Measurements from ENCODE around the gene HPSE2. TPM values are rescaled to one million over a fixed set of nuclear protein-coding genes. Genes with fewer than 3 reads are reported as not detected.

Gene HPSE2
- total and polyA plus RNA-seq, 2 of the 8 experiments (the other 6 are each of a cell fraction or from before 2014, with no cell fraction given), result 0.41 to 0.58 TPM

DNA sequence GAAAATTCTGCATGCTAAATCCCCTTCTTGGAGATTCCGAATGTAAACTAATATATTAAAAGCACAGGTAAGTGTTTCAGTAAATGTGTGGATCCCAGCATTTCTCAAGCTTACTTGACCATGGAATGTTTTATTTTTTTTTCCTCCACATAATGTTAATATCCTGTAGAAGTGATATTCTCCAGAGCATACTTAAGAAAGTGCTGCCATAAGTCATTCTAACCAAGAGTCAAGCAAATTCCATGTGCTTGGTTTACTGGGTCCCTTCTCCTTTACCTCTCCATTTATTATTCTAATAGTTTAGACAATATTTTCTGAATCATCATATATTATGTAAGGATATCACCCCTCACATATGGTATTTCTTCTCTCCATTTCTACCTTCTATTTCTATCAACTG, 522.1 kb downstream of the HPSE2 start:
- Histone ChIP-seq H3K9me3 (ENCODE audit: insufficient read depth in 2 of 2, low read depth in 1 of 2, low read length in 1 of 2) (no peaks in the 10 kb centered on the region), H3K27ac (ENCODE audit: low read depth, low read length) (no peak overlapping the region), H2BK20ac (ENCODE audit: low read length) (no peak overlapping the region), H3K79me2 (ENCODE audit: control insufficient read depth in 1 of 2, insufficient read depth in 2 of 2, low read length in 2 of 2) (no peaks in the 10 kb centered on the region), H3K18ac (ENCODE audit: extremely low read depth, low read length) (no peak overlapping the region), H2BK120ac (replicated peaks; ENCODE audit: low read depth, low read length) (no peak overlapping the region), H2AFZ (ENCODE audit: low read length) (no peak overlapping the region), H3K79me1 (ENCODE audit: low read depth, low read length) (no peaks in the 10 kb centered on the region), H3K23ac (ENCODE audit: insufficient read length) (no peak overlapping the region), H2BK15ac (ENCODE audit: low read length) (no peak overlapping the region), H3K4me3 (ENCODE audit: extremely low read depth in 1 of 4, insufficient read depth in 2 of 4, low read depth in 3 of 4, low read length in 4 of 4) (no peak overlapping the region), H4K91ac (replicated peaks; ENCODE audit: insufficient read length, low read length) (no peak overlapping the region), H4K8ac (ENCODE audit: extremely low read depth, insufficient read depth, low read length) (no peak overlapping the region), H2BK5ac (ENCODE audit: low read depth, low read length) (no peak overlapping the region), H3K4me2 (ENCODE audit: insufficient read depth in 1 of 2, low read depth in 2 of 2, low read length in 2 of 2) (no peak overlapping the region), H3K36me3 (ENCODE audit: control insufficient read depth in 2 of 4, insufficient read depth in 4 of 4, low read length in 3 of 4) (no peaks in the 10 kb centered on the region), H4K20me1 (replicated peaks in 1 of 2; ENCODE audit: control insufficient read depth in 1 of 2, insufficient read depth in 2 of 2, low read length in 2 of 2) (no peaks in the 10 kb centered on the region), H3K23me2 (ENCODE audit: low read depth, low read length) (no peaks in the 10 kb centered on the region), H2AK5ac (ENCODE audit: low read depth, low read length) (no peak overlapping the region), H3K56ac (replicated peaks; ENCODE audit: insufficient read length, low read depth, low read length) (no peak overlapping the region), H3K27me3 (replicated peaks in 1 of 4; ENCODE audit: control insufficient read depth in 3 of 4, extremely low read depth in 1 of 4, insufficient read depth in 3 of 4, low read length in 3 of 4) (no peaks in the 10 kb centered on the region), H4K5ac (ENCODE audit: insufficient read length, low read depth, low read length) (no peak overlapping the region), H3K4ac (replicated peaks; ENCODE audit: insufficient read length, low read depth, low read length) (no peak overlapping the region), H3K9ac (replicated peaks in 1 of 4; ENCODE audit: extremely low read depth in 1 of 4, low read depth in 3 of 4, low read length in 3 of 4) (no peak overlapping the region), H2BK12ac (ENCODE audit: low read depth, low read length) (no peak overlapping the region), H3K14ac (ENCODE audit: insufficient read length) (no peak overlapping the region), H3K4me1 (replicated peaks in 1 of 4; ENCODE audit: control insufficient read depth in 3 of 4, insufficient read depth in 4 of 4, low read length in 3 of 4) (no peaks in the 10 kb centered on the region)
- TF ChIP-seq CTBP2 (IDR thresholded peaks at IDR 0.05; ENCODE audit: borderline replicate concordance, insufficient read depth, insufficient read length, low read length) (no peak), RBBP5 (IDR thresholded peaks at IDR 0.05; ENCODE audit: borderline replicate concordance, low read depth, low read length) (no peak), POLR2AphosphoS5 (IDR thresholded peaks at IDR 0.05; ENCODE audit: low read depth, low read length) (no peak), TAF1 (IDR thresholded peaks at IDR 0.05; ENCODE audit: low read depth, low read length) (no peak), PHF8 (conservative IDR thresholded peaks at IDR 0.05; ENCODE audit: low read depth, low read length) (no peak)
- TF ChIP-seq, protein P1, sequence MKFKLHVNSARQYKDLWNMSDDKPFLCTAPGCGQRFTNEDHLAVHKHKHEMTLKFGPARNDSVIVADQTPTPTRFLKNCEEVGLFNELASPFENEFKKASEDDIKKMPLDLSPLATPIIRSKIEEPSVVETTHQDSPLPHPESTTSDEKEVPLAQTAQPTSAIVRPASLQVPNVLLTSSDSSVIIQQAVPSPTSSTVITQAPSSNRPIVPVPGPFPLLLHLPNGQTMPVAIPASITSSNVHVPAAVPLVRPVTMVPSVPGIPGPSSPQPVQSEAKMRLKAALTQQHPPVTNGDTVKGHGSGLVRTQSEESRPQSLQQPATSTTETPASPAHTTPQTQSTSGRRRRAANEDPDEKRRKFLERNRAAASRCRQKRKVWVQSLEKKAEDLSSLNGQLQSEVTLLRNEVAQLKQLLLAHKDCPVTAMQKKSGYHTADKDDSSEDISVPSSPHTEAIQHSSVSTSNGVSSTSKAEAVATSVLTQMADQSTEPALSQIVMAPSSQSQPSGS (IDR thresholded peaks at IDR 0.05; ENCODE audit: low read length), result no peak
- FAIRE-seq (no peak), DNase-seq (ENCODE audit: low read depth in 1 of 2, low spot score in 2 of 2) (no peak)
- POLR2A ChIA-PET (ENCODE audit: partially characterized antibody), result no interaction called here
- 90% methylated on average over 1 of the region's 1 CpG; no CpG with 5 or more reads in 1 of the 2 experiments for WGBS, 2 experiments (ENCODE audit: extremely low coverage in 1 of 2, insufficient coverage in 1 of 2, insufficient read length in 1 of 2, insufficient replicate concordance in 2 of 2, low coverage in 1 of 2, low lambda C conversion rate in 2 of 2, missing lambda C conversion rate in 1 of 2)
- CTCF ChIA-PET (ENCODE audit: partially characterized antibody), result no interaction called here

Data from H1 (cell line).